Activated naive CD8-positive, alpha-beta T cell (primary cell): ENCODE data around the gene ABAT.
"Not testable (repeated sequence)": the region's sequence is repeated elsewhere in the genome, so short reads cannot be mapped to it uniquely, and the experiment has no call there.

ENCODE experiments used
- H3K27ac Mint-ChIP-seq: one replicate; pipeline ENCODE4 v1.8.0; 2021; ENCODE audit warnings: mixed read lengths
- H3K27me3 Mint-ChIP-seq: one replicate; pipeline ENCODE4 v1.8.0; 2021; ENCODE audit warnings: mixed read lengths
- H3K36me3 Mint-ChIP-seq: one replicate; pipeline ENCODE4 v1.8.0; 2021; ENCODE audit warnings: mixed read lengths
- H3K4me1 Mint-ChIP-seq: one replicate; pipeline ENCODE4 v1.8.0; 2021; ENCODE audit warnings: low read depth, mixed read lengths
- H3K4me3 Mint-ChIP-seq: one replicate; pipeline ENCODE4 v1.8.0; 2021; ENCODE audit warnings: mild to moderate bottlenecking, mixed read lengths
- H3K9me3 Mint-ChIP-seq: one replicate; pipeline ENCODE4 v1.8.0; 2021; ENCODE audit warnings: low read depth, mixed read lengths

Gene ABAT

DNA sequence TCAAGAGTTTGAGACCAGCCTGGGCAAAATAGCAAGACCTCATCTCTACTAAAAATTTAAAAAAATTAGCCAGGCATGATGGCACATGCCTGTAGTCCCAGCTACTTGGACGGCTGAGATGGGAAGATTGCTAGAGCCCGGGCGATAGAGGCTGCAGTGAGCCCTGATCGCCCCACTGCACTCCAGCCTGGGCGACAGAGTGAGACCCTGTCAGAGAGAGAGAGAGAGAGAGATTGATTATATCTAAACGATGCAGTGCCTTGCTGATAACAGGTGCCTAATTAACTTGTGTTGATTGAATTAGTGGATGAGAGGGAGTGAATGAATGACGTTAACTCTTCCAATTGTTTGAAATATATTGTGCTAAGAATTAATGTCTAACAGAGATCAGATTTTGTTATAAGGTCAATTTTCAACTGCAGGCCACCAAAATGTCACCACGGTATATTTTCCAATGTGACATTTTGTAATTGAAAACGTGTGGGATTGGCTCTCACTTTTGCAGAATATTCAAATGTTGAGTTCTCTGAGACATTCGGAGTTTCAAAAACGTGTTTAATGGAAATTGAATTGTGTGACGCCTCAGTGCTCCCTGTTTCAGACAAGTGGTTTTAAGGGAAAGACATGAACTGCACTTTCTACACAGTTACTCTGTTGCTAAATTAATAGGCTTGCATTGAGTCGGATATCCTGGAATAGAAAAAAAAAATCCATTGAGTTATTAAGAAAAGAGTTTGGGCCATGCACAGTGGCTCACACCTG lies 53.6 kb downstream of the ABAT start:
- Mint-ChIP-seq H3K27me3 (no peaks in the 10 kb centered on the region), H3K4me3 (no peak overlapping the region), H3K36me3 (no peaks in the 10 kb centered on the region), H3K4me1 (peaks cover 16% of the 10 kb centered on the region), H3K27ac (no peak overlapping the region), H3K9me3 (no peaks in the 10 kb centered on the region)

DNA sequence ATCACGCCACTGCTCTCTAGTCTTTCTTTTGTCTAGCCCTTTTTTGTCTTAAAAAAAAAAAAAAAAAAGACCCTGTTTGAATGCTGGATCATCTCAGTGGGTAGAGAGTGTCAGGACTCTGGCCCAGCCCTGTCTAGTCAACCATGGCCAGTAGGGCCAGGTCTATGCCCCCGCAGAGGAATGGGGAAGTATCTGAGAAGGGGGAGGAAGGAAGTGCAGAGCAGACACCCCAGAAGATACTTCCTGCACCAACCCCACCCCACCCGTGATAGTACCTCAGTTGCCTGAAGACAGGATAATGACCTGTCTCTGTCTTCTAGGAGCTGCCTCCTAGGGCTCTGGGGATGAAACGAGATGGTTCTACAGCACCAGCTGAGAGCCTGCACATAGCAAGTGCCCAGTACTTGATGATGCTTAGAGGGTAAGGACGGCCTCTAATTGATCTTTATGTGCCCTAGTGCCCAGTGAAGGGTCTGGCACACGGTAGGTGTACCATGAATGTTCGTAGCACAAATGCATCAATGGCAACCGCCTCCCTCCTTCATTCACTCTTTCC lies 55.4 kb downstream of the ABAT start:
- H3K27ac Mint-ChIP-seq, result no peak overlapping the region
- no peak overlapping the region for H3K4me3 Mint-ChIP-seq
- peaks cover 16% of the 10 kb centered on the region for H3K4me1 Mint-ChIP-seq
- H3K9me3 Mint-ChIP-seq, result no peaks in the 10 kb centered on the region
- H3K27me3 Mint-ChIP-seq, result no peaks in the 10 kb centered on the region
- peaks cover 5% of the 10 kb centered on the region for H3K36me3 Mint-ChIP-seq

DNA sequence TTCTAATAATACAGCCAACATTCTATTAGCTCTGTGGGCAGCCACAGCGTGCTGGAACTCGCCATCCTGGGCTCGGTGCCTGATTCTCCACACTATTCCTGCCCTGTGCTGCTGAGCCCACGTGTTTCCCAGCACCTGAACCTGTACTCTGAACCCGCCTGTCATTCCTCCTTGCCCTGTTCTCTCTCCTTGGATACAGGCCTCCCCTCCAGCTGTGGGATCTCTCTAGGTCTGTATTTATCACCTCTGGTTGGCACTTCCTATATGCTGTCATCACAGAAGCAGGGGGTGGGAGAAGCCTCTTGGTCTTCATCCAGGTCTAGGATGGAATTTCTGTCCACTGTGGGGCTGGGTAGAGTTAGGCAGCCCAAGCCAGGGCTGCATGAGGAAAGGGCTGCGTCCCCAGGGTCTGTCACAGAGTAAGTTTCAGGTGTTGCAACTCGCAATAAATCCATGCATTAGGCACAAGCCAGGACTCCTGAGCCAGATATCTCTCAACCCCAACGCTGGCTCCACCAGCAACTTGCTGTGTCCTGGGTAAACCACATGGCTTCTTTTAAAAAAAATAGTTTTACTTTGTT lies 56.0 kb downstream of the ABAT start:
- peaks cover 16% of the 10 kb centered on the region for H3K4me1 Mint-ChIP-seq
- H3K4me3 Mint-ChIP-seq, result no peak overlapping the region
- H3K27ac Mint-ChIP-seq, result no peak overlapping the region
- no peaks in the 10 kb centered on the region for H3K9me3 Mint-ChIP-seq
- no peaks in the 10 kb centered on the region for H3K27me3 Mint-ChIP-seq
- peaks cover 5% of the 10 kb centered on the region for H3K36me3 Mint-ChIP-seq

DNA sequence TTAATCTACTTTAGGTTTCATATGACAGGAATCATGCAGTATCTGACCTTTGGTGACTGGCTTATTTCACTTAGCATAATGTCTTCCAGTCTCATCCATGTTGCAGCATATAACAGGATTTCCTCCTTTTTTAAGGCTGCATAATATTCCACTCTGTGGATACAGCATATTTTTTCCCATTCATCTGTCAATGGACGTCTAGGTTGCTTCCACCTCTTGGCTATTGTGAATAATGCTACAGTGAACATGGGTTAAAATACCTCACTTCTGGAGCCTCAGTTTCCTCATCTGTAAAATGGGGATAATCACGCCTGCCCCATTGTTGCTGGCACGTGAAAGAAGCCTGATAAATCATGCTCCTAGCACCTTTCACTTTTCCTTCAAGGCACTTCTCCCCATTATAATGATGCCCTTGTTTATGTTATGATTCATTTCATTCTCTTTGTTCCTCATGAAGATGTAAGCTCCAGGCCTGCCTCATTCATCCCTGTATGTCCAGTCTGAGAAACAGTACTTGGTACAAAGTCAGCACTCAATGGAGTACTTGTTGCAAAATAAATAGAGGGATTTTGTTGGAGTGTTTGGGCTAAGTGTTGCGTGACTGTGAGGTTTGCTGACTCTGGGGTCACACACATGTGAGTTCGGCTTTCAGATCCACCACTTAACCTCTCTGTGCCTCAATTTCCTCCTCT lies 59.6 kb downstream of the ABAT start:
- Mint-ChIP-seq H3K27ac (no peak overlapping the region), H3K4me3 (no peak overlapping the region), H3K9me3 (no peaks in the 10 kb centered on the region), H3K4me1 (peaks cover 13% of the 10 kb centered on the region), H3K36me3 (peaks cover 7% of the 10 kb centered on the region), H3K27me3 (no peaks in the 10 kb centered on the region)

DNA sequence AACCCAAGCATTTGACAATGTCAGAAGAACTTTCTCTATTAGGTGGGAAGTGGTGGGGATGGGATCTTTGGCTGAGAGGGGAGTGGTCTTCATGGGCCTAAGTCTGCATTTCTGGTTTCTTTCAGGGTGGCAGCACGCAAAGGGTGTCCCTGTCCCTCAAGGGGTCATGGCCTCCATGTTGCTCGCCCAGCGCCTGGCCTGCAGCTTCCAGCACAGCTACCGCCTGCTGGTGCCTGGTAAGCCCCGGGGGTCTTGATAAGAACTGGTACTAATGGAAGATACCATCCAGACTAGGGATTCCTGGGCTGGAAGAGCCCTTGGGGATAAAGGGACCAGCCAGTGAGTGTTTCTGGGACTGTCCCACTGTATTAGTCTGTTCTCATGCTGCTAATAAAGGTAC lies 61.2 kb downstream of the ABAT start:
- no peaks in the 10 kb centered on the region for H3K9me3 Mint-ChIP-seq
- no peak overlapping the region for H3K4me3 Mint-ChIP-seq
- no peak overlapping the region for H3K27ac Mint-ChIP-seq
- H3K36me3 Mint-ChIP-seq, result peaks cover 9% of the 10 kb centered on the region
- peaks cover 2% of the 10 kb centered on the region for H3K4me1 Mint-ChIP-seq
- H3K27me3 Mint-ChIP-seq, result no peaks in the 10 kb centered on the region

DNA sequence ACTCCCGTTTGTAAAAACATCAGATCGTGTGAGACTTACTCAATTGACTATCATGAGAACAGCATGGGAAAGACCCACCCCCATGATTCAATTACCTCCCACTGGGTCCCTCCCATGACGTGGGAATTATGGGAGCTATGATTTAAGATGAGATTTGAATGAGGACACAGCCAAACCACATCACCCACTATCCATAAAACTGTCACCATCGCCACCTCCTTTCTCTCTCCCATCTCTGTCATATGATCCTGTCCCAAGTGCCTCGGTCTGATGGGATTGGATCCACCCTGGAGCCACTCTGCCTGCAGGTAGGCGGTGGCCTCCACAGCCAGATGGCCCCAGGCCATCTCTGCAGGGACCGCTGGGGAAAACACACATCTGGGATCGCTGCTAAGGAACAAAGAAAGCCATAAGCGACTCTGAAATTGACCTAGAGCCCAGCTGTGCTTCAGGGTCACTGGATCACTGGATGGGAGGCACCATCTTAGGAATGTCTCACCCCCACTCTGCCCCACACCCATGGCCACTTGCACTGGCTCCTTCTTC lies 61.8 kb downstream of the ABAT start:
- Mint-ChIP-seq H3K36me3 (peaks cover 9% of the 10 kb centered on the region), H3K27me3 (no peaks in the 10 kb centered on the region), H3K9me3 (no peaks in the 10 kb centered on the region), H3K27ac (no peak overlapping the region), H3K4me3 (no peak overlapping the region), H3K4me1 (no peaks in the 10 kb centered on the region)

DNA sequence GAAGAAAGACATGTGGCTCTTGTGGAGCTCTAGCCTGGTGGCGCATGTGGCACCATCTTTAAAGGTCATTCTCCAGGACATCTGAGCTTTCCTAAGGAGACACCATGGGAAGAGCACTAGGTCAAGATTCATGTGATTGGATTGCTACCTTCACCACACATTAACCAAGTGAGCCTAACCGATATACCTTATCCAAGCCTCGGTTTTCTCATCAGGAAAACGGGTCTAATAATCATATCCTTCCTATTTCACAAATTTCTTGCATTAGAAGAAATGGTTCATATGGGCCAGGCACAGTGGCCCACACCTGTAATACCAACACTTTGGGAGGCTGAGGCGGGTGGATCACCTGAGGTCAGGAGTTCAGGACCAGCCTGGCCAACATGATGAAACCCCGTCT lies 64.7 kb downstream of the ABAT start:
- Mint-ChIP-seq H3K9me3 (no peaks in the 10 kb centered on the region), H3K27me3 (no peaks in the 10 kb centered on the region), H3K4me1 (no peaks in the 10 kb centered on the region), H3K27ac (no peak overlapping the region), H3K4me3 (no peak overlapping the region), H3K36me3 (peaks cover 5% of the 10 kb centered on the region)

DNA sequence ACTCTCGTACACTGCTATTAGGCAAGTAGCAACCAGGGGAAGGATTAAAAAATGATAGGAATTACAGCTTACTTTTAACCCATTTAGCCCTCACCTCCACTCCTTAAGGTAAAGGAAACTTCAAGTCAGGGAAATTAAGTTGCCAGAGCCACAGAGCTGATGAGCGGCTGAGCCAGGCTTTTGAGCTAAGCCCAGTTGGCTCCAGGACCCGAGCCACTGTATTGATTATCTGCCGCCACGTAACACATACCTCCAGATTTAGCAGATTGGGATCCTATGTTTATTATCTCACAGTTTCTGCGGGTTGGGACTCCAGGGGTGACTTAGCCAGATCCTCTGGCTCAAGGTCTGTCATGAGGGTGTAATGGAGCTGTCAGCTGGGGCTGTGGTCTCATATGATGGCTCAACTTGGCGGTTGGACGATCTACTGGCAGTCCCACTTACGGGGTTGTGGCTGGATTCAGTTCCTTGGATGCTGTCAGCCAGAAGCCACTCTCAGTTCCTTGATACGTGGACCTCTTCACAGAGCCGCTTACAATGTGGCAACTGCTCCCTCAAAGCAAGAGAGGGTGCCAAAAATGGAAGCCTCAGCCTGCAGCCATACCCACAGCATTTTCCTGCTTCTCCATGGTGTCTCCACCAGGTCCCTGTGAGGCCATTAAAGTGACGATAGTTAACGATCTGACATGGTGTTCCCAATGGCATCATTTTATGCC lies 65.7 kb downstream of the ABAT start:
- H3K36me3 Mint-ChIP-seq, result peaks cover 4% of the 10 kb centered on the region
- no peak overlapping the region for H3K27ac Mint-ChIP-seq
- H3K4me3 Mint-ChIP-seq, result no peak overlapping the region

DNA sequence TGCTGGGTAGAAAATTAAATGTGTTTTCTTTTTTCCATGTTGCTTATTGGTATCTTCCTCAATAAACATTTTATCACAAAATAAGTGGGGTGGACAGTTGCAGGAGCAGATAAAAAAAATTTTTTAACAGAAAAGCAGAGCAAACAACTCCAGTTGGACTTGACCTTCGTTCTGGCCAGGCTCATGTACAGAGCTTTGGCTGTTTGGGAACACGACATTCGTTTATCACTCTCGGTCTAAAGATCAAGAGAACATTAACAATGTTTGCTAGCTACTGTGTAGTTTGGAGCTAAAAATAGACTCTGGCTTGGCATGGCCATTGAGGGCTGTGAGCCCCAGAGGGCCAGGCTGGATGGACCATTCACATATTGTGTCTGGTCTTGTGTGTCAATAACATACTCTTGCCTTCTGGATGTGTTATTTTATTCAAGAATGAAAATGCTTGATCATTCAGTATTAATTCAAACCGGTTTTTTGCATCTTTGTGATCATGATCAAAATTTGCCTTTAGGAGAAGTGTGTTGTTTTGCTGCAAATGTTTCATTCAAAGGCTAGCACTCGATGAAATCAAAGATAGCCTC lies 66.4 kb downstream of the ABAT start:
- Mint-ChIP-seq H3K36me3 (peaks cover 4% of the 10 kb centered on the region), H3K27me3 (no peaks in the 10 kb centered on the region), H3K9me3 (no peaks in the 10 kb centered on the region), H3K4me3 (no peak overlapping the region), H3K4me1 (no peaks in the 10 kb centered on the region), H3K27ac (no peak overlapping the region)

More for the DNA sequence above, 65.7 kb downstream of the ABAT start:
- H3K4me1 Mint-ChIP-seq, result no peaks in the 10 kb centered on the region
- no peaks in the 10 kb centered on the region for H3K9me3 Mint-ChIP-seq
- H3K27me3 Mint-ChIP-seq, result no peaks in the 10 kb centered on the region

DNA sequence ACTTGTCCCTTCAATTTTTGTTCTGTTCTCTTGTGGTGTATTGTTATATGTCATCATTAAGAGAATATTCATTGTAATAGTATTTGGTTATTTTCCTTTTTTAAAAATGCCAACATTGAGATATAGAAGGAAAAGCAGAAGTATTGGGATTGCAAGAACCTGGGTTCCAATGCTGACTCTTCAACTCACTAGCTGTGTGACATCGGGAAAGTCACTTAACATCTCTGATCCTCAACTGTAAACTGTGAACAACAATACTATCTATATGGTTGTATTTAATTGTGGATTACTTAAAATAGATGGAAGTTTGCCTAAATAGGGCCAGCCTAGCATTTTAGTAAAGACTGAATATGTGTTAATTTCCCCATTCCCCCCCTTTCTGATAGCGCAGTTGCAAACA lies 67.2 kb downstream of the ABAT start:
- Mint-ChIP-seq H3K9me3 (no peaks in the 10 kb centered on the region), H3K27ac (no peak overlapping the region), H3K4me3 (no peak overlapping the region), H3K4me1 (no peaks in the 10 kb centered on the region), H3K27me3 (no peaks in the 10 kb centered on the region), H3K36me3 (peaks cover 2% of the 10 kb centered on the region)

DNA sequence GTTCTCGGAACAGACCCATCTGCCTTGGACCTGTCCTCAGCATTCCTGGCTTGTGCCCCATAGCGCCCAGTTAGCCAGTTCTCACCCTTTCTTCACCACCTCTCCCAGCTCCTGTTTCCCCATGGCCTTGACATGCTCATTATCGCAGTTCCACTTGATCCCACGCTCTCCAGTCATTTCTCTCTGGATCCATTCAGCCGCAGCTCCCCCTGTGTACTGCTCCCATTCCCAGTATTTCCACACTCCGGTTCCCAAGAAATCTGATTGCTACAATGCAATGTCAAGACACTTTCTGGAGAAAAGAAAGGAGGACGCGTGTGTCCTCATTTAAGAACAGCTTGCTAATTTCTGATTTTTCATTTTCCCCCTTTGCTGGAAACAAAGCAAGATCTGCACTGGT lies 67.7 kb downstream of the ABAT start:
- Mint-ChIP-seq H3K4me3 (no peak overlapping the region), H3K27ac (no peak overlapping the region), H3K27me3 (no peaks in the 10 kb centered on the region), H3K4me1 (no peaks in the 10 kb centered on the region), H3K9me3 (no peaks in the 10 kb centered on the region), H3K36me3 (peaks cover 2% of the 10 kb centered on the region)

DNA sequence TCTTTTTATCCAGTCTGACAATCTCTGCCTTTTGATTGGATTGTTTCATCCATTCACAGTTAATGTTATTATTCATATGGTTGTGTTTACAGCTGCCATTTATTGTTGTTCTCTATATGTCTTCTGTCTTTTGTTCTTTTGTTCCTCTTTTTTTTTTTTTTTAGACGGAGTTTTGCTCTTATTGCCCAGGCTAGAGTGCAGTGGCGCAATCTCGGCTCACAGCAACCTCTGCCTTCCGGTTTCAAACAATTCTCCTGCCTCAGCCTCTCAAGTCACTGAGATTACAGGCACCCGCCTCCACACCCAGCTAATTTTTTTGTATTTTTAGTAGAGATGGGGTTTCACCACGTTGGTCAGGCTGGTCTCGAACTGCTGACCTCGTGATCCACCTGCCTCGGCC lies 74.5 kb downstream of the ABAT start:
- H3K27me3 Mint-ChIP-seq, H3K36me3 Mint-ChIP-seq, H3K4me1 Mint-ChIP-seq, H3K27ac Mint-ChIP-seq, H3K9me3 Mint-ChIP-seq, H3K4me3 Mint-ChIP-seq: not testable (repeated sequence)

DNA sequence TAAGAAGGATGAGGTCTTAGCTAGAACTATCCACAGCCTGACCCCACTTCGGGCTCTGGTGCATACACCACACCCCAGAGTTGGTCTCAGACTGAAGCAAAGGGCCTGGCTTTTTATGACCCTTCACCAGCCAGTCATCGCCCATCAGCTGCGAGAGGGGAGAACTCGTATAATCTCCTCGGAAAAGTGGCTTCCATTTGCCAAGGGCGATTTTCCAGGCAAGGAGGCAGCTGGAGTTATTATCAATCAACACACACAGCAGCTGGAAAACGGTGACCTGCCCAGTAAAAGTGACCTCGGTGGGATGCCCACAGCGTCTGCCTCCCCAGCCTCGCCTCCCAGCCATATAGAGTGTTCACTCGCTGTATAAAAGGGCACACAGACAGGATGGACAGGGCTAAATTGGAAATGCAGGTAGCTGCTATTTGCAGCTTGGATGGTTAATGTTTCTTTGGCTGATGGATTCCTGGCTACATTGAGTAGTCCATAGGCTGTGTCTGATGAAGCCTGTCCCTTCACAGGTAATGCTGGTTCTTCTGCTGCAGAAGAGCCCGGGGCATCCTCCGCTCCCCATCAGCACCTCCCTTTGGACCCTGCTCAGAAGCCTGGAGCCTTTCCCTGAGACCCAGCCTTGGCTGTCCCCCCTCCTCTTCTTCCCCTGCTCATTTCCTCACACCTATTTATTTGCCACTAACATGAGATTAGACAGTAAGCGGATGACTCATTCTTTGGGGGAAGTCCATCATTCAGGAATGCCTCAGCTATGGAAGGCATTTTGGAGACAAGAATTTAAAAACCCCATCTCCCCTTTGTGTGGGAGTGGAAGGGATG lies 77.3 kb downstream of the ABAT start:
- no peak overlapping the region for H3K4me3 Mint-ChIP-seq
- no peaks in the 10 kb centered on the region for H3K4me1 Mint-ChIP-seq
- peaks cover 4% of the 10 kb centered on the region for H3K36me3 Mint-ChIP-seq
- H3K9me3 Mint-ChIP-seq, result no peaks in the 10 kb centered on the region
- H3K27me3 Mint-ChIP-seq, result no peaks in the 10 kb centered on the region
- no peak overlapping the region for H3K27ac Mint-ChIP-seq

DNA sequence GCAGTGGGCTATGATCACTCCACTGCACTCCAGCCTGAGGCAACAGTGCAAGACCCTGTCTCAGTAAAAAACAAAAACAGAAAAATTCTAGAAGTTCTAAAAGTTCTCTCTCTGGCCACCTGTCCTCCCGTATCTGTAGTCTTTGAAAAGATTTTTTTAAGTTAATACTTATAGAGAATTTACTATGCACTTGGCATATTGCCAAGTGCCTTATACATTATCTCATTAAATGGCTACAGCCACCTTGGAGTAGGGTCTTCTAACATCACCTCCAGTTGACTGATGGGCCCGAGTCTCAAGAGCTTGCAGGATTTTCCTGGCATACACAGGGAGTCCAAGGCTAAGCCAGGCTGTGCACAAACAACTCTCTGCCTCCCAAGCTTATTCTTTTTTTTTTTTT lies 78.3 kb downstream of the ABAT start:
- Mint-ChIP-seq H3K36me3 (peaks cover 4% of the 10 kb centered on the region), H3K4me3 (no peak overlapping the region), H3K27me3 (no peaks in the 10 kb centered on the region), H3K4me1 (no peaks in the 10 kb centered on the region), H3K9me3 (no peaks in the 10 kb centered on the region), H3K27ac (no peak overlapping the region)
